HT1080 (cell line): Measurements from ENCODE around the gene ITPKC. TPM values are rescaled to one million over a fixed set of nuclear protein-coding genes. Genes with fewer than 3 reads are reported as not detected.

Experiments
- DNase-seq: peaks from one replicate; pipeline ENCODE4 v3.0.0-alpha.2; 2015; ENCODE audit warnings: low read depth
- small RNA-seq: library from RNA; depleted of rRNA; stranded (forward); fragments of <200 nt; gene quantifications from one replicate; pipeline ENCODE3, GENCODE V24; 2014
- total RNA-seq: library from RNA; depleted of rRNA; stranded (reverse); fragments of >200 nt; shearing (Covaris generic); gene quantifications from 2 replicates; pipeline ENCODE4 v1.2.3, GENCODE V29; 2014; rRNA removed

ITPKC gene
- total RNA-seq, 1 experiment from 2014 or later = 5.2 TPM

DNA sequence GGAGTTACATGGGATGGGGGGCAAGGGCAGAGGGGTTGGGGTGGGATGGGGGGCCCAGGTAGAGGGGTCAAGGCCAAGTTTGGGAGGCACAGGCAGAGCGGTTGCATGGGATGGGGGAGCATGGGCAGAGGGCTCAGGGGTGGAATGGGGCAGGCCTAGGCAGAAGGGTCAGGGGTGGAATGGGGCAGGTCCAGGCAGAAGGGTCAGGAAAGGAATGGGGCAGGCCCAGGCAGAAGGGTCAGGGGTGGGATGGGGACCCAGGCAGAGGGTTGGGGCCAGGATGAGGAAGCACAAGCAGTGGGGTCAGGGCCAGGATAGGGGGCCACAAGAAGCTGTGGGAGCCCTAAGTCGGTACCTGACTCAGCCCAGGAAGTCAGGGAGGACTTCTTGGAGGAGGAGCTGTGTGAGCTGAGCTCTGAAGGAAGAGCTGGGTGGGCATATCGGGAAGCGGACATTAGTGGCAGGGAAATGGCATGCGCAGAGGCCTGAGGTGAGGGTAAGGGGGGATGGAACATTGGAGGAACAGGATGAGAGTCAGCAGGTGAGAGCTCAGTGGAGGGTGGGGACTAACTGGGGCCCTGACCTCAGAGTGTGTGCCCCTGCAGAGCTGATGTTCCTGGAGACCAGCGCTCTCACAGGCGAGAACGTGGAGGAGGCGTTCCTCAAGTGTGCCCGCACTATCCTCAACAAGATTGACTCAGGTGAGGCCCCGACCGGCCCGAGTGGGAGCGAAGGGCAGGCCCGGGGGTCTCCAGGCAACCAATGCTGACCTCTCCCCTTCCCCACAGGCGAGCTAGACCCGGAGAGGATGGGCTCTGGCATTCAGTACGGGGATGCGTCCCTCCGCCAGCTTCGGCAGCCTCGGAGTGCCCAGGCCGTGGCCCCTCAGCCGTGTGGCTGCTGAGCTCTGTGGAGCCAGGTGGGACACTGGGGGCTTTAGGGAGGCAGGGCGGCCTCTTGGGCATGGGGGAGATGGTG lies 69.4 kb downstream of the ITPKC start:
- DNase-seq = no peak

Small RNAs within 50 kb of the gene (small RNA-seq; reads per million reads assigned to genes)
- not detected for gene RNU6-195P

Other genes with a start within 250 kb of the ITPKC start
- gene SHKBP1, start 140.2 kb upstream of the ITPKC start, total RNA-seq = 32.2 and 47.4 TPM in 2 replicates
- gene LTBP4, start 115.7 kb upstream of the ITPKC start, total RNA-seq = 14.3 and 24.5 TPM in 2 replicates
- 10.9 and 16.4 TPM in 2 replicates for gene NUMBL, start 26.5 kb upstream of the ITPKC start, total RNA-seq
- 16.7 and 24.2 TPM in 2 replicates for gene COQ8B, start 226 bp upstream of the ITPKC start, total RNA-seq
- 0.97 and 1.6 TPM in 2 replicates for gene ACTMAP, start 33.4 kb downstream of the ITPKC start, total RNA-seq
- gene SNRPA, start 34.1 kb downstream of the ITPKC start, total RNA-seq = 257 and 375 TPM in 2 replicates
- gene MIA, start 58.4 kb downstream of the ITPKC start, total RNA-seq = 6.7 and 9.5 TPM in 2 replicates
- 9.2 and 10.6 TPM in 2 replicates for gene RAB4B, start 61.1 kb downstream of the ITPKC start, total RNA-seq
- gene EGLN2, start 82.1 kb downstream of the ITPKC start, total RNA-seq = 107 and 117 TPM in 2 replicates
- not detected in 2 replicates for gene CYP2A6, start 133.3 kb downstream of the ITPKC start, total RNA-seq
- not detected in 2 replicates for gene CYP2A7, start 165.1 kb downstream of the ITPKC start, total RNA-seq